Naive thymus-derived CD8-positive, alpha-beta T cell (primary cell): Measurements from ENCODE around the gene ZBP1. TPM values are rescaled to one million over a fixed set of nuclear protein-coding genes. Genes with fewer than 3 reads are reported as not detected.

ENCODE experiments used
- ATAC-seq, 2 donors: fragments of 150-1000 bp; cut with Tn5 transposase in 1 of 2; sonication (Bioruptor Pico), chemical (Tn5 transposase) in 1 of 2; 1 replicate in 1 of 2; 2 replicates in 1 of 2; pipeline ENCODE4 v1.10.0; 2021; ENCODE audit warnings: mild to moderate bottlenecking in 2 of 2, moderate library complexity in 2 of 2
- POLR2A ChIA-PET: fragments of 350-600 bp; sonication (Branson Sonifier 250); formaldehyde crosslinking; loops from one replicate; lab custom pipeline; 2021; ENCODE audit warnings: antibody characterized with exemption; lab: Charles Lee
- DNase-seq, 10 donors: peaks; one replicate each; pipeline versions ENCODE4 v3.0.0 to v3.0.0-alpha.2; 2020 to 2022
- H3K27ac Mint-ChIP-seq, 10 donors: one replicate each; pipeline ENCODE4 v1.8.0; 2020 to 2022; ENCODE audit warnings: mild to moderate bottlenecking in 10 of 10, mixed read lengths in 10 of 10, moderate library complexity in 4 of 10, inconsistent platforms in 1 of 10
- H3K27me3 Mint-ChIP-seq, 5 donors: one replicate each; pipeline ENCODE4 v1.8.0; 2021 to 2022; ENCODE audit warnings: mixed read lengths in 5 of 5
- H3K36me3 Mint-ChIP-seq, 3 donors: one replicate each; pipeline ENCODE4 v1.8.0; 2020 to 2022; ENCODE audit warnings: mixed read lengths in 3 of 3, mild to moderate bottlenecking in 2 of 3, inconsistent platforms in 1 of 3
- H3K4me1 Mint-ChIP-seq, 4 donors: one replicate each; pipeline ENCODE4 v1.8.0; 2021 to 2022; ENCODE audit warnings: mixed read lengths in 4 of 4
- H3K4me3 Mint-ChIP-seq, 10 donors: one replicate each; pipeline ENCODE4 v1.8.0; 2020 to 2022; ENCODE audit warnings: mild to moderate bottlenecking in 10 of 10, mixed read lengths in 10 of 10, moderate library complexity in 6 of 10, inconsistent platforms in 1 of 10
- H3K9me3 Mint-ChIP-seq, 9 donors: one replicate each; pipeline ENCODE4 v1.8.0; 2020 to 2022; ENCODE audit warnings: mixed read lengths in 9 of 9, mild to moderate bottlenecking in 3 of 9, inconsistent platforms in 1 of 9, moderate library complexity in 1 of 9
- polyA plus RNA-seq, 3 donors: library from polyadenylated mRNA; unstranded; fragments of 300-500 nt; fragmentation: Illumina TruSeq; gene quantifications; one replicate each; pipeline ENCODE4 v1.2.3, GENCODE V29; 2021
- total RNA-seq, 8 experiments: library from RNA in 2 of 8; stranded (reverse) in 2 of 8; gene quantifications; one replicate each; pipeline ENCODE4 v1.2.3 and lab custom pipeline; 2021 to 2026

ZBP1 gene
- total and polyA plus RNA-seq, 5 experiments from 2014 or later, result 6.2 to 10.9 (median 10.2) TPM

DNA sequence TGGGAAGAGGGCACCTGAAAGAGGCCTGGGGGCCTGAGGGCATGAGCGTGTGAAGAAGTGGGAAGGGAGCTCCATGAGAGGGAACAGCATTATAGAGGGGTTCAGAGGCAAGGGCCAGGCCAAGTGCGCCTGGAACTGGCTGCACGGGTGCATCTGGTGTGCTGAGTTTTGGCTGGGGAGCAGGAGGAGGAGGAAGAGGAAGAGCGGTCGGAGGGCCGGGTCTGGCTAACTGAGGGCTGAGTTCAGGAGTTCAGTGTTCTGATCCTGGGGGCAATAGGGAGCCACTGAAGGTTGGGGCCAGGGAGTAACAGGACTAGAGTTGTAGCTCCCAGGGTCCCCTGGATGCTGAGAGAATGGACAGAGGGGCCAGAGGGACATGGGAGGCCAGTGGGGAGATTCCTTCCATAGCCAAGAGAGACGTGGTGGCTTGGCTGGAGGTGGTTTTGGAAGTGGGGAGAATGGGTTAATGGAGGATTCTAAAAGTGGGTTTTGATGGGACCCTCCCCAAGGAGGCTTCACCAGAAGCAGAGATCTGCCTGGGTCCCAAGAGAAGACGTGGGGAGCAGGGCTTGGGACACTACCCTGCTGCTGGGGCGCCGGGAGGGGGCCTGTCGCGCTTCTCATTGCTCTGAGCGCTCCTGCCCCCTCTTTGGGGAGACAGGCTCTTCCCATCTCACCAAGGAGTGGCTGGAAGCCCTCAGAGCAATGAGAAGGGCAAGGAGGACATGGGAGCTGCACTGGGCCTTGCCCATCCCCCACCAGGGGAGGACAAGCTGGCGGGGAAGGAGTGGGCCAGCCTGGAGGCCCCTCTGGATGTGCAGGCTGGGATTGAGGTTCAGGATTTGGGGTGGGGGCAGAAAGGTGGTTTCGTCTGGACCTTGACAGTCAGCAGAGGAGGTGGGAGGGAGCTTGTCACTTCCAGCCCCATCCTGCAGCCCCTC lies 28.7 kb downstream of the ZBP1 start:
- H3K4me3 Mint-ChIP-seq, result no peak overlapping the region
- ATAC-seq, result no peak
- H3K36me3 Mint-ChIP-seq, result no peaks in the 10 kb centered on the region
- peaks cover 0 to 7% (median under 1%) of the 10 kb centered on the region in 4 donors for H3K4me1 Mint-ChIP-seq
- H3K9me3 Mint-ChIP-seq, result peaks cover 0 to 8% (median 0%) of the 10 kb centered on the region in 9 donors
- peak overlapping the region in 1 of 10 donors; percentile 16 for H3K27ac Mint-ChIP-seq
- POLR2A ChIA-PET, result no interaction called here
- peak in 1 of 10 donors; percentile 23 for DNase-seq
- peaks cover 0 to 3% (median 0%) of the 10 kb centered on the region in 5 donors for H3K27me3 Mint-ChIP-seq

DNA sequence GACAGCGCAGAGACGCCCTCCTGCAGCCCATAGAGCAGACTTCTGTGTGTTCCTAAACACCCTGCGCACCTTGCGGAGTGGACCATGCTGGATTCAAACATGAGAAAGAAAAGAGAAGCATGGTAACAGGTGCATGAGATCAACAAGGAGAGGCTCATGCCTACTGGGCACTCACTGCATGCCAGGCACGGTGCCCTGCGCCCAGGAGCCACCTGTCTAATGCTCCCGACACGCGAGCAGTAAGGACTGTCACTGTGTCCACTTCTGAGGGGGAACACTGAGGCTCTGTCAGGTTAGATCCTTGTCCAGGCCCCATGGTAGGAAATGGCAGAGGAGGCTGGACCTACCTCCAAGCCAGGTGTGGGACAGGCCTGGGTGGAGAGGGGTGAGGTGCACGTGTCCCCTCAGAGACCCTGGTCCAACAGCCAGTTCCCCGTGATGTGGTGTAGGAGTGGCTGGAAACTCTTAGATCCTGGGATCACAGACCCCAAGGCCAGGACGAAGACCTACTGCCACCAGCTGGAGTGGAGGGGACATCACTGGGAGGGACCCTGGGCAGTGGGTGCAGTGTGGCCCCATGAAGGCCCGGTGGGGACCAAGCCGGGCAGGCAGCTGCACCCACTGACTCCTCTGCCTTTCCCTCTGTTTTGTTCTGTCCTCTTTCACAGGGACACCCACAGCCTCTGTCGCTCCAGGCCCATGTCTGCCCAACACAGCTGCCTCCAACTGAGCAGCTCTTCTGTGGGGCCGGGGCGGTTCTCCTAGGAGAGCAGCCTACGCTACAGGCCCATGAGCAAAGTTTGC lies 29.5 kb downstream of the ZBP1 start:
- peaks cover 0 to 7% (median 0%) of the 10 kb centered on the region in 4 donors for H3K4me1 Mint-ChIP-seq
- peaks cover 0 to 8% (median 0%) of the 10 kb centered on the region in 9 donors for H3K9me3 Mint-ChIP-seq
- DNase-seq (peak in 1 of 10 donors; percentile 26), ATAC-seq (no peak)
- POLR2A ChIA-PET, result no interaction called here
- H3K4me3 Mint-ChIP-seq, result no peak overlapping the region
- peaks cover under 1 to 6% (median 3%) of the 10 kb centered on the region in 5 donors for H3K27me3 Mint-ChIP-seq
- no peaks in the 10 kb centered on the region for H3K36me3 Mint-ChIP-seq
- H3K27ac Mint-ChIP-seq, result no peak overlapping the region

DNA sequence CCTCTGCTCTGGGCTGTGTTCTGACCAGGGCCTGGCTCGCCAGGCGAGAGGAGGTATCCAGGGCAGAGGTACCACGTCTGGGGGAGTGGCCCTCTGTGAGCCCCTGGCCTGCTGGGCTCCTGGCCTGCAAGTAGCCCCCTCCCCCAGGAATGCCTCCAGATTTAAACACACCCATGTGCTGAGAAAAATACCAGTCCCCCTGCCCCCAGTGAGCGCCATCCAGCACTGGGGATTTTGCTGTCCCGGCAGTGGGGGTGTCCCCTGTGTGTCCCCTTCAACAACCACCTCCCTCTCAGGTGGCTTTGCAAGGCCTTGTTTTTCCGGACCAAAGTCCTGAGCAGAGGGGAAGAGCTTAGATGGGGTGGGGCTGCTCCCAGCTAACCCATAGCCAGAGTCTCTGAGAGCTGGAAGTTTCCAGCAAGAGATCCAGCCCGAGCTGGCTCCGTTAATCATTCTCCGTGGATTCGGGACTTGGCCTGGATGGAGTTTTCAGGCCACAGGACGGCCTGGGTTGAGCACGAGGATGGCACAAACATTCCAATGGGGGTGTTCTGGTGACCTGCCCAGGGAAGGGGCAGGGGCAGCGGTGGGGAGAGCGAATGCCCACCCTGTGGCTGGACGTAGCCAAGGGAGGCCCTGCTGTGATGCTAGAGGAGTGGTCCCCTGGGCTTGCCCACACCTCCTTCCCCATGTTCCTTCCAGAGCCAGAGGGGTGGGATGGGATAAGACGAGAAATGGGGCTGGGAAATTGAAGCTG lies 30.3 kb downstream of the ZBP1 start:
- Mint-ChIP-seq H3K36me3 (no peaks in the 10 kb centered on the region), H3K27me3 (peaks cover 1 to 12% (median 10%) of the 10 kb centered on the region in 5 donors), H3K4me1 (peaks cover 0 to 7% (median 0%) of the 10 kb centered on the region in 4 donors), H3K27ac (no peak overlapping the region), H3K4me3 (no peak overlapping the region), H3K9me3 (peaks cover 0 to 8% (median 0%) of the 10 kb centered on the region in 9 donors)
- POLR2A ChIA-PET, result no interaction called here
- no peak for ATAC-seq
- peak in 1 of 10 donors; percentile 30 for DNase-seq

DNA sequence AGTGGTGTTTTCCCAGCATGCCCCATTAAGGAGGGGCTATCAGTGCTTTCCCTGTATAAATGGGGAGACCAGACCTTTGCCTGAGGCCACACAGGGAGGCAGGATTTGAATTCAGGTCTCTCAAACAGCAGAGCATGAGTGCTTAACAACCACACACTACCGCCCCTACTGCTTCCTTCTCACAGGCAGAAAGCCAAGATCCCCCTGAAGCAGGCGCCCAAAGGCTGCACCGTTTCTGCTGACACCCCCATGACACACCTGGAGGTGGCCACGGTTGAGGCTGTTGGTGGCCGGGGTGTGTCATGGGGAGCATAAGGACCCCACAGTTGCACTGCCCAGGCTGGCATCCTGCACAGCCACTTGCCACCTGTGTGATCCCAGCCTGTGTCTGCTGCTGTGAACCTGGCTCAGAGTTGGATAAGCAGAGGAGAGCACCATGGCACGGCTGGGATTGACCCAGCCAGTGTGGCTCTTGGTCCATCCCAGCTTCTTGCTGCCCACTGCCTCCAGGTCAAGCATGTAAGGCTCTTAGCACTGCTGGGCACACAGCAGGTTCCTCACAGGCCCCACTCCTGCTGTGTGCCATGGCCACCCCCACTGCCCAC lies 31.0 kb downstream of the ZBP1 start:
- H3K27me3 Mint-ChIP-seq, result peaks cover 6 to 19% (median 15%) of the 10 kb centered on the region in 5 donors
- no peaks in the 10 kb centered on the region for H3K36me3 Mint-ChIP-seq
- DNase-seq (peak in 1 of 10 donors; percentile 50), ATAC-seq (no peak)
- no peak overlapping the region for H3K27ac Mint-ChIP-seq
- POLR2A ChIA-PET, result no interaction called here
- H3K4me3 Mint-ChIP-seq, result no peak overlapping the region
- H3K9me3 Mint-ChIP-seq, result peaks cover 0 to 8% (median 0%) of the 10 kb centered on the region in 9 donors
- H3K4me1 Mint-ChIP-seq, result peaks cover 0 to 4% (median 0%) of the 10 kb centered on the region in 4 donors

DNA sequence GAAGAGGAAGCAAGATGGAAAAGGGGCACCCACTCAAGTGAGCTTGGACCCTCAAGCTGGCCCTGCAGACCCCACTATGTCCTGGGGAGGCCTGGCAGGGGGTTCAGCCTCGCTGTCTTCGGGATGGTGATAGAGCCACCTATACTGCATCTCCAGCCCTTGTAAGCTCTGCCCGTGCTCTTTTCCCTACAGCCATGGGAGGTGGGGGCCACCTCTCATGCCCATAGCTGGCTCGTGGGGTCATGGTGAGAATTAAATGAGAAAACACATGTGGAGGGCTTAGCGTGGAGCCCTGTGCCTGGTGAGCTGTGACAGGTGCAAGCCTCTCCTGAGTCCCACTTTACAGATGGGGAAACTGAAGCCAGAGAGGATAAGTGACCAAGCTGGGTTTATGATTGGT lies 31.6 kb downstream of the ZBP1 start:
- H3K27ac Mint-ChIP-seq, result no peak overlapping the region
- H3K4me1 Mint-ChIP-seq, result peaks cover 0 to 3% (median 0%) of the 10 kb centered on the region in 4 donors
- ATAC-seq, result no peak
- peaks cover 0 to 8% (median 0%) of the 10 kb centered on the region in 9 donors for H3K9me3 Mint-ChIP-seq
- no peaks in the 10 kb centered on the region for H3K36me3 Mint-ChIP-seq
- H3K27me3 Mint-ChIP-seq, result peaks cover 7 to 25% (median 21%) of the 10 kb centered on the region in 5 donors
- peak in 1 of 10 donors; percentile 1 for DNase-seq
- POLR2A ChIA-PET, result no interaction called here
- H3K4me3 Mint-ChIP-seq, result no peak overlapping the region

DNA sequence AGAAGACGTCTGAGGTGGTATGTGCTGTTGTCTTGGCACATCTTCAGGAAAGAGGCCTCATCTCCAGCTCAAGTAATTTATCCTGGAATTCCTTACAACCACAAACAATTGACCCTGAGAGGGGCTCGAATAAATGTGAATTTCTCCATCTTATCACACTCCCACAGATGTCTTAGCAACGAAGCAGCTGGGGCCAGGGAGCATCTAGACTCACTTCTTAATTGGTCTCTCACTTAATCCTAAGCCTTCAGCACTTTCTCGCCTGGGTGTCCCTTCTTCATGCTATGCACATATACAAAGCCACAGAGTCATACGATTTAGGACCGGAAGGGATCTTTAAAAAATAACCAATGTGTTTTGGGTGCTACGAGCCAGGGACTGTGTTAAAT lies 32.2 kb downstream of the ZBP1 start:
- H3K4me1 Mint-ChIP-seq, result peaks cover 0 to 2% (median under 1%) of the 10 kb centered on the region in 4 donors
- H3K36me3 Mint-ChIP-seq, result no peaks in the 10 kb centered on the region
- POLR2A ChIA-PET, result no interaction called here
- H3K9me3 Mint-ChIP-seq, result peaks cover 0 to 8% (median 0%) of the 10 kb centered on the region in 9 donors
- peaks cover 9 to 31% (median 27%) of the 10 kb centered on the region in 5 donors for H3K27me3 Mint-ChIP-seq
- no peak for ATAC-seq
- DNase-seq, result no peak
- no peak overlapping the region for H3K27ac Mint-ChIP-seq
- no peak overlapping the region for H3K4me3 Mint-ChIP-seq

DNA sequence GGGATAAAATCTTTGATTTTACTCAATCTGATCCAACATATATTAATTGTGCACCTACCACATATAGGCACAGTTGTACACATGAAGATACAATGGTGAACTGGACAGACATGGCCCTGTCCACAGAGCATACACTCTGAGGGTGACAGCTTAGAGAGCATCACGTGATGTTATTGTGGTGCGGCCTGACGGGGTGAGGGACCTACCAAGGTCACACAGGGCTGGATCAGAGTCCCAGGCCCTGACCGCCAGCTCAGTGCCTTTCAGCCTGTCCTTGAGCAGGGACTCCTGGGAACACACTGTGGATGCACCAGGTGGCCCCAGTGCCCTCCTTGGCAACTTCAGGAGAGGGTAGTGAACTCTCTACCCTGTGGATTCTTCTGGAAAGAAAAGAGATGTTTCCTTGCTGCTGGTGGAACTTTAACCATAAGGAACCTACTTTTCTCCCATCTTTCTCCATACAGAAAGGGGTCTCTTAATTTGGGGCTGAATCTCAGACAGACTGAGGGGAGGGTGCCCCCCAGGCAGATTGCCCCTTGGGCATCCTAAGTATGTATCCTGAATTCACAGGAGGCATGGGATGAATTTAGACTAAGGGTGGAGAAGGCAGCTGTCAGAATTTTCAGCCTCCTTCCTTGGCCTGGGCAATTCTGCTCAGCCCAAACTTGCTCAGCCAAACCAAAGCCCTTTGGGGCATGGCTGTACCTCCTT lies 32.8 kb downstream of the ZBP1 start:
- Mint-ChIP-seq H3K36me3 (no peaks in the 10 kb centered on the region), H3K4me3 (no peak overlapping the region), H3K27ac (no peak overlapping the region), H3K4me1 (peaks cover 0 to 2% (median under 1%) of the 10 kb centered on the region in 4 donors), H3K27me3 (peaks cover 11 to 37% (median 31%) of the 10 kb centered on the region in 5 donors), H3K9me3 (peaks cover 0 to 8% (median 0%) of the 10 kb centered on the region in 9 donors)
- DNase-seq, result peak in 1 of 10 donors; percentile 52
- ATAC-seq, result no peak
- POLR2A ChIA-PET, result no interaction called here

DNA sequence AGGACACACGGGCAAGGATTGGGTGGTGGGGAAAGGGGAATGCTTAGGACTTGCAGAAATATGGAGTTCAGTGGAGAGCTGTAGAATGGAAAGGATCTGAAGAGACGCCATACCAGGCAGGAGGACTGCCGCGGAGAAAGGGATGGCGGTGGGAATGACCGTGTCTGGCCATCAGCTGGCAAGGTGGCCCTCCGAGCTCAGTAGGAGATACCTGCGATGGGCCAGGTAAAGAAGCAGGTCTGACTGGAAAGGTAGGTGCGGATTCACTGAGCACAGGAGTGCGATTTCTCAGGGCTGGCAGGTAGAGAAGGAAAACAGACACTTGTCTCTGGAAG lies 33.3 kb downstream of the ZBP1 start:
- ATAC-seq (no peak), DNase-seq (peak in 1 of 10 donors; percentile 19)
- Mint-ChIP-seq H3K27ac (no peak overlapping the region), H3K4me3 (no peak overlapping the region), H3K4me1 (peaks cover 0 to 2% (median under 1%) of the 10 kb centered on the region in 4 donors), H3K9me3 (peaks cover 0 to 8% (median 0%) of the 10 kb centered on the region in 9 donors), H3K27me3 (peaks cover 14 to 42% (median 37%) of the 10 kb centered on the region in 5 donors), H3K36me3 (no peaks in the 10 kb centered on the region)
- POLR2A ChIA-PET, result no interaction called here

DNA sequence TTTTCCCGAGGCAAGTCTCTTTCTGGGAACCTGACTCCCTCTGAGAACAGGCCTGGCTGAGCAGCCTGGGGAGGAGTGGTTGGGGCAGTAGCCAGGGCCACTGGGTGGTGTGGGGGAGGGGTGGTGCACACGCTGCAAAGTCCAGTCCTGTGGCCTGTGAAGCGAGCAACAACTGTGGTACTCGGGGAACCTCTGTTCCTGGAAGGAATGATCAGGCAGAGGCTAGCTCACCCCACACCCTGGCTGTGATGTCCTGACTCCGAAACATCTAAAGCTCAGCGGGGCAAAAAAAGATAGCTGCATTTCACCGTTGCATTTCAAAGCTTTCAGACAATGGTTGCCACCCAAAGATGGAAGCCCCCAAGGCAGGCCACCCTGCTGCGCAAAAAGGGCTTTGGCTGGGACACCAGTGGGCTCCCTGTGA lies 33.8 kb downstream of the ZBP1 start:
- peaks cover 17 to 47% (median 41%) of the 10 kb centered on the region in 5 donors for H3K27me3 Mint-ChIP-seq
- H3K9me3 Mint-ChIP-seq, result peaks cover 0 to 8% (median 0%) of the 10 kb centered on the region in 9 donors
- no peaks in the 10 kb centered on the region for H3K36me3 Mint-ChIP-seq
- H3K27ac Mint-ChIP-seq, result no peak overlapping the region
- ATAC-seq (no peak), DNase-seq (peak in 1 of 10 donors; percentile 13)
- peaks cover 0 to 2% (median under 1%) of the 10 kb centered on the region in 4 donors for H3K4me1 Mint-ChIP-seq
- no peak overlapping the region for H3K4me3 Mint-ChIP-seq
- POLR2A ChIA-PET, result no interaction called here

DNA sequence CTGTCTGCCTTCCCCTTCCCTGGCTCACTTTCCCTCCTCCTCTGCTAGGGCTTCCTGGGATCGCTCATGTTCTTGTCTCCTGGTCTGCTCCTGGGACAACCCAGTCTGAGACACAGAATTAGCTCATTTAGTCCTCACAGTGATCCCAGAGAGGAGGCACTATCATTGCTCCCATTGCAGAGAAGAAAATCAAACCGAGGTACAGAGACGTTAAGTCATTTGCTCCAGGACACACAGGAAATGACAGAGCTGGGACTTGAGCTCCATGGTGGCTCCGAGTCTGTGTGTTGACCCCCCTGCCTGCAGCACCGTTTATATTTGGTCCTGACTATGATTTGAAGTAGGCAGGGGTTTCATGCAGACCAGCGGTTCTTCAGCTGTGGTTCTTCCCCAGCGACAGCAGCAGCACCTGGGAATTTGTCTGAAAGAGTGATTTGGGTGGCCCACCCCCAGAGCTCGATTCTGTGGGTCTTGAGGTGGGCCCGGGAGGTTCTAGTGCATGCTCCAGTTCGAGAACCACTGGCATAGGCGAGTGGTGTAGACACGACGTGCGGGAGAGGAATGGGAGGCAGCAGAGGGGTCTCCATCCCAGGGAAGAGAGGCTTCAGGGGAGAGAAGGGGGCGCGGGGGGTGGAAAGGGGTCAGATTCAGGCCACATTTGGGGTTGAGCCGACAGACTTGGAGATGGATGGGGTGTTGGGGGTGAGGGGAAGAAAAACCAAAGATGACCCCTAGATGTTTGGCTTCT lies 34.6 kb downstream of the ZBP1 start:
- Mint-ChIP-seq H3K27me3 (peaks cover 19 to 55% (median 47%) of the 10 kb centered on the region in 5 donors), H3K4me3 (no peak overlapping the region), H3K4me1 (peaks cover 0 to 2% (median under 1%) of the 10 kb centered on the region in 4 donors), H3K27ac (no peak overlapping the region), H3K9me3 (peaks cover 0 to 8% (median 0%) of the 10 kb centered on the region in 9 donors), H3K36me3 (no peaks in the 10 kb centered on the region)
- DNase-seq (peak in 1 of 10 donors; percentile 37), ATAC-seq (no peak)
- POLR2A ChIA-PET, result no interaction called here
